ENCODE data around the gene ZNF668.
A peak's percentile ranks its signal among the peaks of the same experiment; 100 is the strongest.

Gene ZNF668

DNA sequence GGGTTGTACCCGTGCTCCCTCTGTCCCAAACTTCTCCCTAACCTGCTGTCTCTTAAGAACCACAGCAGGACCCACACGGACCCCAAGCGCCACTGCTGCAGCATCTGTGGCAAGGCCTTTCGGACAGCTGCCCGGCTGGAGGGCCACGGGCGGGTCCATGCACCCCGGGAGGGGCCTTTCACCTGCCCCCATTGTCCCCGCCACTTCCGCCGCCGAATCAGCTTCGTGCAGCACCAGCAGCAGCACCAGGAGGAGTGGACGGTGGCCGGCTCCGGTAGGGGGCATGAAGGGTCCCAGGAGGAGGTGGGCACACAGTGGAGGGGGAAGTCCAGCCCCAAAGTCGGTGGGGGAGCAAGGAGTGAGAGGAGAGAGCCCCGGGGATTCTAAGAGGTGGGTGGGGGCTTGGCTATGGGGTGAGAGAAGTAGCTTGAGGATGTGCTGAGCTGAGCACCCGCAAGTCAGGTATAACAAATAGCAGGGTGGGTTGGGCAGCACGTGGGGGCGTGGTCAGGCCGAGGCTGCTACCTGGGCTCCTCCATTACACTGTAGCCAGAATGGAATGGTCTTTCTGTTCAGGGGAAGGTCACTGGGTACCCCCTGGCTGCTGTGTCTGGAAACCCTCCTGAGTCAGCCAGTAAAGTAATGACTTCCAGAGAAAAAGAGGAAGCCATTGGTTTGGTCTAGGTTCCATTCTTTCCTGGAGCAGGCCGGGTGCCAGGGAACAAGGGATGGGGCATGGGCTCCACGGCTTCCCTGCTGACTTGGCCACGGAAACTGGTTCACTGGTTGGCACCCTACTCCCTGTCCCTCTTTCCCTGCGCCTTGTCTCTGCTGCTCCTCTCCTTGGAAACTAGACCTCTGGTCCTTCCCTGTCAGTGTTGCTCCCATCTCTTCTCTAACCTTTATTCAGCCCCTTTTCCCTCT lies 7.7 kb upstream of the ZNF668 start:
- Histone ChIP-seq H3K27ac (ENCODE audit: poor library complexity, severe bottlenecking) (peak overlapping the region; percentile 4), H3K4me3 (ENCODE audit: severe bottlenecking) (no peak overlapping the region), H3K27me3 (ENCODE audit: insufficient read depth, poor library complexity, severe bottlenecking) (no peaks in the 10 kb centered on the region), H3K4me1 (ENCODE audit: insufficient read depth, poor library complexity, severe bottlenecking) (no peaks in the 10 kb centered on the region), H3K36me3 (ENCODE audit: low read depth) (peaks cover 53% of the 10 kb centered on the region), H3K9me3 (ENCODE audit: severe bottlenecking) (no peaks in the 10 kb centered on the region)
- TF ChIP-seq, protein P1, sequence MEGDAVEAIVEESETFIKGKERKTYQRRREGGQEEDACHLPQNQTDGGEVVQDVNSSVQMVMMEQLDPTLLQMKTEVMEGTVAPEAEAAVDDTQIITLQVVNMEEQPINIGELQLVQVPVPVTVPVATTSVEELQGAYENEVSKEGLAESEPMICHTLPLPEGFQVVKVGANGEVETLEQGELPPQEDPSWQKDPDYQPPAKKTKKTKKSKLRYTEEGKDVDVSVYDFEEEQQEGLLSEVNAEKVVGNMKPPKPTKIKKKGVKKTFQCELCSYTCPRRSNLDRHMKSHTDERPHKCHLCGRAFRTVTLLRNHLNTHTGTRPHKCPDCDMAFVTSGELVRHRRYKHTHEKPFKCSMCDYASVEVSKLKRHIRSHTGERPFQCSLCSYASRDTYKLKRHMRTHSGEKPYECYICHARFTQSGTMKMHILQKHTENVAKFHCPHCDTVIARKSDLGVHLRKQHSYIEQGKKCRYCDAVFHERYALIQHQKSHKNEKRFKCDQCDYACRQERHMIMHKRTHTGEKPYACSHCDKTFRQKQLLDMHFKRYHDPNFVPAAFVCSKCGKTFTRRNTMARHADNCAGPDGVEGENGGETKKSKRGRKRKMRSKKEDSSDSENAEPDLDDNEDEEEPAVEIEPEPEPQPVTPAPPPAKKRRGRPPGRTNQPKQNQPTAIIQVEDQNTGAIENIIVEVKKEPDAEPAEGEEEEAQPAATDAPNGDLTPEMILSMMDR (IDR thresholded peaks at IDR 0.05; ENCODE audit: poor library complexity, severe bottlenecking) = no peak
- DNase-seq (ENCODE audit: low spot score) = peak; percentile 62
- ATAC-seq (ENCODE audit: low read depth) = no peak

DNA sequence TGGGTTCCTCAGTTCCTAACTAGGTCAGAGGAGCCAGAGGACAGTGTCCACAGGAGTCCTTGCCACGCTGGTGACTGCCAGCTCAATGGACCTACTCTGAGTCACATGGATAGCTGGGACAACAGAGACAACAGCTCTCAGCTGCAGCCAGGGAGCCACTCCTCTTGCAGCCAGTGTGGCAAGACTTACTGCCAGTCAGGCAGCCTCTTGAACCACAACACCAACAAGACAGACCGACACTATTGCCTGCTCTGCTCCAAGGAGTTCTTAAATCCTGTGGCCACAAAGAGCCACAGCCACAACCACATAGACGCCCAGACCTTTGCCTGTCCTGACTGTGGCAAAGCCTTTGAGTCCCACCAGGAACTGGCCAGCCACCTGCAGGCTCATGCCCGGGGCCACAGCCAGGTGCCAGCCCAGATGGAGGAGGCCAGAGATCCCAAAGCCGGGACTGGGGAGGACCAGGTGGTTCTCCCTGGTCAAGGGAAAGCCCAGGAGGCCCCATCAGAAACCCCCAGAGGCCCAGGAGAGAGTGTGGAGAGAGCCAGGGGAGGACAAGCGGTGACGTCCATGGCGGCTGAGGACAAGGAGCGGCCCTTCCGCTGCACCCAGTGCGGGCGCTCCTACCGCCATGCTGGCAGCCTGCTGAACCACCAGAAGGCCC lies 6.8 kb upstream of the ZNF668 start:
- H3K27me3 ChIP-seq (ENCODE audit: insufficient read depth, poor library complexity, severe bottlenecking) = no peaks in the 10 kb centered on the region
- DNase-seq (ENCODE audit: low spot score) (peak; percentile 51), ATAC-seq (ENCODE audit: low read depth) (no peak)
- no peak overlapping the region for H3K4me3 ChIP-seq (ENCODE audit: severe bottlenecking)
- TF ChIP-seq, protein P1 (IDR thresholded peaks at IDR 0.05; ENCODE audit: poor library complexity, severe bottlenecking) = no peak
- peaks cover 53% of the 10 kb centered on the region for H3K36me3 ChIP-seq (ENCODE audit: low read depth)
- no peaks in the 10 kb centered on the region for H3K4me1 ChIP-seq (ENCODE audit: insufficient read depth, poor library complexity, severe bottlenecking)
- H3K9me3 ChIP-seq (ENCODE audit: severe bottlenecking) = no peaks in the 10 kb centered on the region
- H3K27ac ChIP-seq (ENCODE audit: poor library complexity, severe bottlenecking) = no peak overlapping the region

DNA sequence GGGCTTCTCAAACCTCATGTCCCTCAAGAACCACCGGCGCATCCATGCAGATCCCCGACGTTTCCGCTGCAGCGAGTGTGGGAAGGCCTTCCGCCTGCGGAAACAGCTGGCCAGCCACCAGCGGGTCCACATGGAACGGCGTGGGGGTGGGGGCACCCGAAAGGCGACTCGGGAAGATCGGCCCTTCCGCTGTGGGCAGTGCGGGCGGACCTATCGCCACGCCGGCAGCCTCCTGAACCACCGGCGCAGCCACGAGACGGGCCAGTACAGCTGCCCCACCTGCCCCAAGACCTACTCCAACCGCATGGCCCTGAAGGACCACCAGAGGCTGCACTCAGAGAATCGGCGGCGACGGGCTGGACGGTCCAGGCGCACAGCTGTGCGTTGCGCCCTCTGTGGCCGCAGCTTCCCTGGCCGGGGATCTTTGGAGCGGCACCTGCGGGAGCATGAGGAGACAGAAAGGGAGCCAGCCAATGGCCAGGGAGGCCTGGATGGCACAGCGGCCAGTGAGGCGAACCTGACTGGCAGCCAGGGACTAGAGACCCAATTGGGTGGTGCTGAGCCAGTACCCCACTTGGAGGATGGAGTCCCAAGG lies 6.1 kb upstream of the ZNF668 start:
- H3K4me1 ChIP-seq (ENCODE audit: insufficient read depth, poor library complexity, severe bottlenecking) = no peaks in the 10 kb centered on the region
- H3K9me3 ChIP-seq (ENCODE audit: severe bottlenecking) = no peaks in the 10 kb centered on the region
- H3K27me3 ChIP-seq (ENCODE audit: insufficient read depth, poor library complexity, severe bottlenecking) = no peaks in the 10 kb centered on the region
- no peak overlapping the region for H3K4me3 ChIP-seq (ENCODE audit: severe bottlenecking)
- TF ChIP-seq, protein P1 (IDR thresholded peaks at IDR 0.05; ENCODE audit: poor library complexity, severe bottlenecking) = no peak
- DNase-seq (ENCODE audit: low spot score) (peak; percentile 65), ATAC-seq (ENCODE audit: low read depth) (no peak)
- no peak overlapping the region for H3K27ac ChIP-seq (ENCODE audit: poor library complexity, severe bottlenecking)
- peaks cover 53% of the 10 kb centered on the region for H3K36me3 ChIP-seq (ENCODE audit: low read depth)

DNA sequence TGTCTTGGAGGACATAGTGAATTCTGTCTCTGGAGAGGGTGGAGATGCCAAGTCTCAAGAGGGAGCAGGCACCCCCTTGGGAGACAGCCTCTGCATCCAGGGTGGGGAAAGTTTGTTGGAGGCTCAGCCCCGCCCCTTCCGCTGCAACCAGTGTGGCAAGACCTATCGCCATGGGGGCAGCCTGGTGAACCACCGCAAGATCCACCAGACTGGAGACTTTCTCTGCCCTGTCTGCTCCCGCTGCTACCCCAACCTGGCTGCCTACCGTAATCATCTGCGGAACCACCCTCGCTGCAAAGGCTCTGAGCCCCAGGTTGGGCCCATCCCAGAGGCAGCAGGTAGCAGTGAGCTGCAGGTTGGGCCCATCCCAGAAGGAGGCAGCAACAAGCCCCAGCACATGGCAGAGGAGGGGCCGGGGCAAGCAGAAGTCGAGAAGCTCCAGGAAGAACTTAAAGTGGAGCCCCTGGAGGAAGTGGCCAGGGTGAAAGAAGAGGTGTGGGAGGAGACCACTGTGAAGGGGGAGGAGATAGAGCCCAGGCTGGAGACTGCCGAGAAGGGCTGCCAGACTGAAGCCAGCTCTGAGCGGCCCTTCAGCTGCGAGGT lies 5.4 kb upstream of the ZNF668 start:
- Histone ChIP-seq H3K36me3 (ENCODE audit: low read depth) (peaks cover 53% of the 10 kb centered on the region), H3K4me3 (ENCODE audit: severe bottlenecking) (no peak overlapping the region), H3K4me1 (ENCODE audit: insufficient read depth, poor library complexity, severe bottlenecking) (no peaks in the 10 kb centered on the region), H3K27ac (ENCODE audit: poor library complexity, severe bottlenecking) (no peak overlapping the region), H3K9me3 (ENCODE audit: severe bottlenecking) (no peaks in the 10 kb centered on the region), H3K27me3 (ENCODE audit: insufficient read depth, poor library complexity, severe bottlenecking) (no peaks in the 10 kb centered on the region)
- ATAC-seq (ENCODE audit: low read depth) = no peak
- TF ChIP-seq, protein P1 (IDR thresholded peaks at IDR 0.05; ENCODE audit: poor library complexity, severe bottlenecking) = no peak
- peak; percentile 57 for DNase-seq (ENCODE audit: low spot score)
